ENCODE data around the gene BMPR2.
"Not testable (repeated sequence)": the region's sequence is repeated elsewhere in the genome, so short reads cannot be mapped to it uniquely, and the experiment has no call there.

Gene BMPR2

GRCh38 chr2:202450785-202451184 lies 74.7 kb downstream of the BMPR2 start:
- no peak for DNase-seq (ENCODE audit: low read depth in 2 of 2)

GRCh38 chr2:202452744-202453143 lies 76.6 kb downstream of the BMPR2 start:
- no peak for DNase-seq (ENCODE audit: low read depth in 2 of 2)

GRCh38 chr2:202454536-202454935 lies 78.4 kb downstream of the BMPR2 start:
- no peak for DNase-seq (ENCODE audit: low read depth in 2 of 2)

GRCh38 chr2:202455114-202455513 lies 79.0 kb downstream of the BMPR2 start:
- no peak for DNase-seq (ENCODE audit: low read depth in 2 of 2)

- DNase-seq (ENCODE audit: low read depth in 2 of 2), result no peak
Observed at GRCh38 chr2:202460119-202460518, 84.0 kb downstream of the BMPR2 start.

- DNase-seq (ENCODE audit: low read depth in 2 of 2), result no peak
Observed at GRCh38 chr2:202479090-202479489, 103.0 kb downstream of the BMPR2 start.

- DNase-seq (ENCODE audit: low read depth in 2 of 2), result no peak
Observed at GRCh38 chr2:202479610-202480009, 103.5 kb downstream of the BMPR2 start.

- DNase-seq (ENCODE audit: low read depth in 2 of 2), result no peak
Observed at GRCh38 chr2:202486351-202486750, 110.2 kb downstream of the BMPR2 start.

GRCh38 chr2:202488671-202489070 lies 112.5 kb downstream of the BMPR2 start:
- DNase-seq (ENCODE audit: low read depth in 2 of 2), result no peak

GRCh38 chr2:202490479-202490878 lies 114.4 kb downstream of the BMPR2 start:
- DNase-seq (ENCODE audit: low read depth in 2 of 2), result no peak

- DNase-seq (ENCODE audit: low read depth in 2 of 2), result no peak
Observed at GRCh38 chr2:202491514-202491913, 115.4 kb downstream of the BMPR2 start.

- DNase-seq (ENCODE audit: low read depth in 2 of 2), result no peak
Observed at GRCh38 chr2:202494300-202495229, 118.4 kb downstream of the BMPR2 start.

GRCh38 chr2:202495230-202495604 lies 119.1 kb downstream of the BMPR2 start:
- DNase-seq (ENCODE audit: low read depth in 2 of 2), result no peak

- not testable (repeated sequence) for DNase-seq (ENCODE audit: low read depth in 2 of 2)
Observed at GRCh38 chr2:202496835-202497472, 120.8 kb downstream of the BMPR2 start.

- DNase-seq (ENCODE audit: low read depth in 2 of 2), result not testable (repeated sequence)
Observed at GRCh38 chr2:202497473-202497866, 121.3 kb downstream of the BMPR2 start.

GRCh38 chr2:202499841-202500240 lies 123.7 kb downstream of the BMPR2 start:
- DNase-seq (ENCODE audit: low read depth in 2 of 2), result not testable (repeated sequence)

GRCh38 chr2:202503276-202503675 lies 127.1 kb downstream of the BMPR2 start:
- DNase-seq (ENCODE audit: low read depth in 2 of 2), result not testable (repeated sequence)

- DNase-seq (ENCODE audit: low read depth in 2 of 2), result no peak
Observed at GRCh38 chr2:202508686-202509085, 132.6 kb downstream of the BMPR2 start.

GRCh38 chr2:202510911-202511310 lies 134.8 kb downstream of the BMPR2 start:
- DNase-seq (ENCODE audit: low read depth in 2 of 2), result no peak

GRCh38 chr2:202512176-202512575 lies 136.0 kb downstream of the BMPR2 start:
- no peak for DNase-seq (ENCODE audit: low read depth in 2 of 2)

- no peak for DNase-seq (ENCODE audit: low read depth in 2 of 2)
Observed at GRCh38 chr2:202514732-202515131, 138.6 kb downstream of the BMPR2 start.

- DNase-seq (ENCODE audit: low read depth in 2 of 2), result no peak
Observed at GRCh38 chr2:202519453-202519852, 143.3 kb downstream of the BMPR2 start.

GRCh38 chr2:202521470-202521869 lies 145.3 kb downstream of the BMPR2 start:
- DNase-seq (ENCODE audit: low read depth in 2 of 2), result no peak

Measured in stimulated activated CD8-positive, alpha-beta memory T cell treated with anti-CD3 and anti-CD28 coated beads, Interleukin-7, amount 100 ng/mL, for 1 hour (primary cell).